SK-N-SH treated with all-trans-retinoic acid at 6 μM for 48 hours (cell line): ENCODE results near the gene SYNJ2.

Source experiments
- ARNTL ChIP-seq: fragments of 450-650 bp; formaldehyde crosslinking; IDR thresholded peaks from 2 replicates; pipeline ENCODE4 v1.5.0; 2020; ENCODE audit warnings: low read depth, mild to moderate bottlenecking, moderate library complexity, borderline replicate concordance
- CSDC2 ChIP-seq: fragments of 250-450 bp; sonication (Bioruptor Pico); IDR thresholded peaks from 2 replicates; pipeline ENCODE4 v1.5.0; 2020; ENCODE audit warnings: mild to moderate bottlenecking, moderate library complexity
- ISL1 ChIP-seq: fragments of 250-450 bp; sonication (Bioruptor Pico); IDR thresholded peaks from 2 replicates; pipeline ENCODE4 v2.1.2; 2022; ENCODE audit warnings: mild to moderate bottlenecking, moderate library complexity
- RARB ChIP-seq: fragments of 250-450 bp; sonication (Bioruptor Pico); IDR thresholded peaks from 2 replicates; pipeline ENCODE4 v1.8.0; 2021; ENCODE audit warnings: mild to moderate bottlenecking, moderate library complexity
- TCF4 ChIP-seq: fragments of 250-450 bp; sonication (Bioruptor Pico); IDR thresholded peaks from 2 replicates; pipeline ENCODE4 v1.8.0; 2021; ENCODE audit warnings: mild to moderate bottlenecking, moderate library complexity, borderline replicate concordance
- TOX ChIP-seq: fragments of 250-450 bp; sonication (Bioruptor Pico); IDR thresholded peaks from 2 replicates; pipeline ENCODE4 v1.8.0; 2021; ENCODE audit warnings: mild to moderate bottlenecking, moderate library complexity, borderline replicate concordance
- ZFP3 ChIP-seq: fragments of 250-450 bp; sonication (Bioruptor Pico); IDR thresholded peaks from 2 replicates; pipeline ENCODE4 v1.5.0; 2020; ENCODE audit warnings: mild to moderate bottlenecking, moderate library complexity
- TF ChIP-seq, protein P1 (sequence below): fragments of 250-450 bp; sonication (Bioruptor Pico); IDR thresholded peaks from 2 replicates; pipeline ENCODE4 v1.5.1; 2020; ENCODE audit warnings: low read depth, mild to moderate bottlenecking, moderate library complexity
- TF ChIP-seq, protein P2 (sequence below): fragments of 250-450 bp; sonication (Bioruptor Pico); IDR thresholded peaks from 2 replicates; pipeline ENCODE4 v1.8.0; 2020; ENCODE audit warnings: mild to moderate bottlenecking, moderate library complexity, borderline replicate concordance
- TF ChIP-seq, protein P3 (sequence below): fragments of 250-450 bp; sonication (Bioruptor Pico); IDR thresholded peaks from 2 replicates; pipeline ENCODE4 v1.5.1; 2021; ENCODE audit warnings: mild to moderate bottlenecking, moderate library complexity
- TF ChIP-seq, protein P4 (sequence below): fragments of 250-450 bp; sonication (Bioruptor Pico); IDR thresholded peaks from 2 replicates; pipeline ENCODE4 v1.8.0; 2021; ENCODE audit warnings: low read depth, mild to moderate bottlenecking, moderate library complexity, borderline replicate concordance

DNA sequence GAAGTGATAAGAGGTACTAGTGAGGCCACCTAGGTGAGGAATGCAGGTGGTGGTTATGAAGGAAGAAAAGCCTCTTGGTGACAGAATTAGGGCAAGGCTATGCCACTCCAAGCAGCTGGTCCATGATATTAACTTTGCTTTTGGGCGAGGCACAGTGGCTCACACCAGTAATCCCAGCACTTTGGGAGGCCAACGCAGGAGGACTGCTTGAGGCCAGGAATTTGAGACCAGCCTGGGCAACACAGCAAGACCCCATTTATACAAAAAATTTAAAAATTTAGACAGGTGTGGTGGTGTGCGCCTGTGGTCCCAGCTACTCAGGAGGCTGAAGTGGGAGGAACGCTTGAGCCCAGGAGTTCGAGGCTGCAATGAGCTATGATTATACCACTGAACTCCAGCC, 130.3 kb downstream of the SYNJ2 start:
- TF ChIP-seq ISL1 (CRISPR knock-in tag): no peak
- TF ChIP-seq, protein P1, sequence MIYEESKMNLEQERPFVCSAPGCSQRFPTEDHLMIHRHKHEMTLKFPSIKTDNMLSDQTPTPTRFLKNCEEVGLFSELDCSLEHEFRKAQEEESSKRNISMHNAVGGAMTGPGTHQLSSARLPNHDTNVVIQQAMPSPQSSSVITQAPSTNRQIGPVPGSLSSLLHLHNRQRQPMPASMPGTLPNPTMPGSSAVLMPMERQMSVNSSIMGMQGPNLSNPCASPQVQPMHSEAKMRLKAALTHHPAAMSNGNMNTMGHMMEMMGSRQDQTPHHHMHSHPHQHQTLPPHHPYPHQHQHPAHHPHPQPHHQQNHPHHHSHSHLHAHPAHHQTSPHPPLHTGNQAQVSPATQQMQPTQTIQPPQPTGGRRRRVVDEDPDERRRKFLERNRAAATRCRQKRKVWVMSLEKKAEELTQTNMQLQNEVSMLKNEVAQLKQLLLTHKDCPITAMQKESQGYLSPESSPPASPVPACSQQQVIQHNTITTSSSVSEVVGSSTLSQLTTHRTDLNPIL (CRISPR knock-in tag): no peak
- no peak for TF ChIP-seq RARB
- TF ChIP-seq, protein P2, sequence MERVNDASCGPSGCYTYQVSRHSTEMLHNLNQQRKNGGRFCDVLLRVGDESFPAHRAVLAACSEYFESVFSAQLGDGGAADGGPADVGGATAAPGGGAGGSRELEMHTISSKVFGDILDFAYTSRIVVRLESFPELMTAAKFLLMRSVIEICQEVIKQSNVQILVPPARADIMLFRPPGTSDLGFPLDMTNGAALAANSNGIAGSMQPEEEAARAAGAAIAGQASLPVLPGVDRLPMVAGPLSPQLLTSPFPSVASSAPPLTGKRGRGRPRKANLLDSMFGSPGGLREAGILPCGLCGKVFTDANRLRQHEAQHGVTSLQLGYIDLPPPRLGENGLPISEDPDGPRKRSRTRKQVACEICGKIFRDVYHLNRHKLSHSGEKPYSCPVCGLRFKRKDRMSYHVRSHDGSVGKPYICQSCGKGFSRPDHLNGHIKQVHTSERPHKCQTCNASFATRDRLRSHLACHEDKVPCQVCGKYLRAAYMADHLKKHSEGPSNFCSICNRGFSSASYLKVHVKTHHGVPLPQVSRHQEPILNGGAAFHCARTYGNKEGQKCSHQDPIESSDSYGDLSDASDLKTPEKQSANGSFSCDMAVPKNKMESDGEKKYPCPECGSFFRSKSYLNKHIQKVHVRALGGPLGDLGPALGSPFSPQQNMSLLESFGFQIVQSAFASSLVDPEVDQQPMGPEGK (CRISPR knock-in tag): no peak
- TF ChIP-seq ARNTL (CRISPR knock-in tag): no peak
- TF ChIP-seq, protein P3, sequence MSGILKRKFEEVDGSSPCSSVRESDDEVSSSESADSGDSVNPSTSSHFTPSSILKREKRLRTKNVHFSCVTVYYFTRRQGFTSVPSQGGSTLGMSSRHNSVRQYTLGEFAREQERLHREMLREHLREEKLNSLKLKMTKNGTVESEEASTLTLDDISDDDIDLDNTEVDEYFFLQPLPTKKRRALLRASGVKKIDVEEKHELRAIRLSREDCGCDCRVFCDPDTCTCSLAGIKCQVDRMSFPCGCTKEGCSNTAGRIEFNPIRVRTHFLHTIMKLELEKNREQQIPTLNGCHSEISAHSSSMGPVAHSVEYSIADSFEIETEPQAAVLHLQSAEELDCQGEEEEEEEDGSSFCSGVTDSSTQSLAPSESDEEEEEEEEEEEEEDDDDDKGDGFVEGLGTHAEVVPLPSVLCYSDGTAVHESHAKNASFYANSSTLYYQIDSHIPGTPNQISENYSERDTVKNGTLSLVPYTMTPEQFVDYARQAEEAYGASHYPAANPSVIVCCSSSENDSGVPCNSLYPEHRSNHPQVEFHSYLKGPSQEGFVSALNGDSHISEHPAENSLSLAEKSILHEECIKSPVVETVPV (CRISPR knock-in tag): no peak
- no peak for TF ChIP-seq ZFP3 (CRISPR knock-in tag)
- no peak for TF ChIP-seq CSDC2
- TF ChIP-seq, protein P4, sequence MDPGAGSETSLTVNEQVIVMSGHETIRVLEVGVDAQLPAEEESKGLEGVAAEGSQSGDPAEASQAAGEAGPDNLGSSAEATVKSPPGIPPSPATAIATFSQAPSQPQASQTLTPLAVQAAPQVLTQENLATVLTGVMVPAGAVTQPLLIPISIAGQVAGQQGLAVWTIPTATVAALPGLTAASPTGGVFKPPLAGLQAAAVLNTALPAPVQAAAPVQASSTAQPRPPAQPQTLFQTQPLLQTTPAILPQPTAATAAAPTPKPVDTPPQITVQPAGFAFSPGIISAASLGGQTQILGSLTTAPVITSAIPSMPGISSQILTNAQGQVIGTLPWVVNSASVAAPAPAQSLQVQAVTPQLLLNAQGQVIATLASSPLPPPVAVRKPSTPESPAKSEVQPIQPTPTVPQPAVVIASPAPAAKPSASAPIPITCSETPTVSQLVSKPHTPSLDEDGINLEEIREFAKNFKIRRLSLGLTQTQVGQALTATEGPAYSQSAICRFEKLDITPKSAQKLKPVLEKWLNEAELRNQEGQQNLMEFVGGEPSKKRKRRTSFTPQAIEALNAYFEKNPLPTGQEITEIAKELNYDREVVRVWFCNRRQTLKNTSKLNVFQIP (CRISPR knock-in tag): no peak
- no peak for TF ChIP-seq TCF4 (CRISPR knock-in tag)
- TF ChIP-seq TOX: no peak
